Measurements from ENCODE around the gene SIRT7.
"Not testable (repeated sequence)": the region's sequence is repeated elsewhere in the genome, so short reads cannot be mapped to it uniquely, and the experiment has no call there.

SIRT7 gene

GRCh38 chr17:81954131-81955057 lies 36.4 kb upstream of the SIRT7 start:
- DNase-seq = no peak

- DNase-seq = not testable (repeated sequence)
These were observed 35.5 kb upstream of the SIRT7 start for GRCh38 chr17:81953443-81953842.

- DNase-seq = no peak
These were observed 34.8 kb upstream of the SIRT7 start for GRCh38 chr17:81952792-81953228.

GRCh38 chr17:81951785-81952684 lies 34.1 kb upstream of the SIRT7 start:
- DNase-seq = no peak

GRCh38 chr17:81950501-81950900 lies 32.5 kb upstream of the SIRT7 start:
- no peak for DNase-seq

GRCh38 chr17:81948635-81949378 lies 30.8 kb upstream of the SIRT7 start:
- no peak for DNase-seq

GRCh38 chr17:81947189-81947588 lies 29.2 kb upstream of the SIRT7 start, which contains the start of gene MYADML2:
MYADML2 (minus strand) TSS chr17:81947233; CDS start chr17:81941741, 5,492 bp downstream.
- DNase-seq = no peak

GRCh38 chr17:81944858-81945257 lies 26.9 kb upstream of the SIRT7 start:
- no peak for DNase-seq

- no peak for DNase-seq
These were observed 24.2 kb upstream of the SIRT7 start for GRCh38 chr17:81942167-81942553.

GRCh38 chr17:81941484-81942166 lies 23.6 kb upstream of the SIRT7 start:
- no peak for DNase-seq

GRCh38 chr17:81940538-81941483 lies 22.8 kb upstream of the SIRT7 start:
- no peak for DNase-seq

- no peak for DNase-seq
These were observed 22.0 kb upstream of the SIRT7 start for GRCh38 chr17:81939881-81940385.

- no peak for DNase-seq
These were observed 21.2 kb upstream of the SIRT7 start for GRCh38 chr17:81939218-81939617.

GRCh38 chr17:81935709-81936084 lies 17.7 kb upstream of the SIRT7 start:
- no peak for DNase-seq

GRCh38 chr17:81934850-81935708 lies 17.1 kb upstream of the SIRT7 start:
- no peak for DNase-seq

GRCh38 chr17:81934098-81934757 lies 16.3 kb upstream of the SIRT7 start:
- DNase-seq = no peak

- DNase-seq = no peak
These were observed 15.3 kb upstream of the SIRT7 start for GRCh38 chr17:81933178-81933699.

GRCh38 chr17:81932333-81932983 lies 14.5 kb upstream of the SIRT7 start:
- DNase-seq = no peak
